Psoas muscle (tissue), 8 donors: ENCODE data around the gene RPL28. TPM values are rescaled to one million over a fixed set of nuclear protein-coding genes. Genes with fewer than 3 reads are reported as not detected.

Experiments used
- ATAC-seq, 4 donors: fragments of 200-7000 bp; cut with Tn5 transposase; one replicate each; pipeline ENCODE4 v1.9.1; 2020; ENCODE audit warnings: moderate library complexity in 3 of 4, mild to moderate bottlenecking in 2 of 4
- DNase-seq, 2 donors: peaks; one replicate each; pipeline ENCODE4 v3.0.0-alpha.2; 2020
- H3K27ac ChIP-seq: fragments of 200-600 bp; one replicate; pipeline ENCODE4 v1.8.0; 2022
- H3K27me3 ChIP-seq, 3 donors: fragments of 200-600 bp in 1 of 3; one replicate each; pipeline versions ENCODE4 v1.6.1 to v1.8.0; 2013 to 2022; ENCODE audit warnings: low read length in 2 of 3, mild to moderate bottlenecking in 2 of 3, moderate library complexity in 1 of 3; ENCODE audit not compliant: insufficient read depth in 3 of 3
- H3K36me3 ChIP-seq, 2 donors: fragments of 200-600 bp in 1 of 2; one replicate each; pipeline versions ENCODE4 v1.6.1 to v1.8.0; 2013 to 2022; ENCODE audit warnings: low read depth in 1 of 2, mild to moderate bottlenecking in 1 of 2, moderate library complexity in 1 of 2; ENCODE audit not compliant: insufficient read depth in 1 of 2
- H3K4me1 ChIP-seq: fragments of 200-600 bp; one replicate; pipeline ENCODE4 v1.8.0; 2022
- H3K4me3 ChIP-seq: fragments of 200-600 bp; one replicate; pipeline ENCODE4 v1.8.0; 2022; ENCODE audit warnings: mild to moderate bottlenecking
- H3K9me3 ChIP-seq: fragments of 200-600 bp; one replicate; pipeline ENCODE4 v1.8.0; 2022
- WGBS, 3 donors: extraction: QIAGEN DNeasy Blood & Tissue Kit; methylation state at CpG; one replicate each; pipeline versions ENCODE4 v1.1.6 to v1.1.7; 2013; 5-methylcytosine and 5-hydroxymethylcytosine counted together
- intact Hi-C, 2 donors: fragments of 100-400 bp; cut with DNase I; formaldehyde crosslinking; loops; one replicate each; pipeline versions ENCODE4 v1.11.0 to v1.14.2; 2022
- polyA plus RNA-seq, 3 donors: library from polyadenylated mRNA; stranded (reverse); fragments of 200-250 nt; gene quantifications; one replicate each; pipeline ENCODE4 v1.2.3, GENCODE V29; 2013
- total RNA-seq, 4 donors: library from RNA; stranded (reverse); fragmentation: NEBNext Ultra II Directional in 2 of 4; extraction: Animal tissue kit (Norgen Biotek cat#: 25700) in 2 of 4; gene quantifications; one replicate each; pipeline versions ENCODE4 v1.2.1 to v1.2.4, GENCODE V29; 2021 to 2023
- TF ChIP-seq, protein P1 (sequence below): fragments of 200-600 bp; IDR thresholded peaks from one replicate; pipeline ENCODE4 v1.8.0; 2022; ENCODE audit warnings: antibody characterized with exemption
- donor health status: healthy with polysubstance abuse.
- donor health status: DM: no; HTN: no; CAD: no; lungs with moderate emphysema.
- donor health status: Bipolar disorder and iron deficiency.
- donor health status: healthy.
- donor health status: DM: yes; HTN: yes; CAD: no.
- donor health status: DM: no; HTN: no; CAD: no.
- donor health status: DM: no; HTN: no; CAD: no.
- donor health status: DM: yes; HTN: yes; CAD: no.

RPL28 gene
- total and polyA plus RNA-seq, 7 donors: 547 to 1,362 (median 675) TPM

DNA sequence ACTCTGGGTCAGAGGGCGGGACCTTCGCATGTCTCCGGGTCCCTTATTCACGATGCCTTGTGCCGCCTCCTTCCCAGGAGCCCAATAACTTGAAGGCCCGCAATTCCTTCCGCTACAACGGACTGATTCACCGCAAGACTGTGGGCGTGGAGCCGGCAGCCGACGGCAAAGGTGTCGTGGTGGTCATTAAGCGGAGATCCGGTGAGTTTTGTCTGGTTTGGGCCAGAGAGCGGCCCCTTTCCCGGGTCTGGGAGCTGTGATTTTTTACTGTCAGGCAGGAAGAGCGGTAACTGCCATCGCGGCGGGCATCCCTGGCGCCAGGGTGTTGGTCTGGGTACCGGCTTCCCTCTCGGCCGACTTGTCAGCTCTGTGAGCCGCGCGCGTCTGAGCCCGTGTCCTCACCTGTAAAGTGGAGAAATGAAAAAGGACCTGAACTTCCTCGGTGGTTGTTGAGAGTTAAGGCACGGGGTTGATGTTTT lies 800 bp downstream of the RPL28 start:
- Histone ChIP-seq H3K4me1 (peaks cover 32% of the 10 kb centered on the region), H3K4me3 (peak overlapping the region; percentile 81), H3K27ac (peak overlapping the region; percentile 86), H3K9me3 (no peaks in the 10 kb centered on the region), H3K36me3 (peaks cover 8 to 50% of the 10 kb centered on the region in 2 donors), H3K27me3 (no peaks in the 10 kb centered on the region)
- ATAC-seq (no peak), DNase-seq (no peak)
- intact Hi-C loops: loop anchor here (5.0 to 10.0 kb wide), 3 partner anchors 66 to 268 kb away; partner anchors contain the start of genes U2AF2 (in 1 of the 2) and ZNF784 (in 1 of the 2)
- WGBS, 3 donors: 5 to 8% (median 5%) methylated on average over 33 of the region's 33 CpGs
- TF ChIP-seq, protein P1, sequence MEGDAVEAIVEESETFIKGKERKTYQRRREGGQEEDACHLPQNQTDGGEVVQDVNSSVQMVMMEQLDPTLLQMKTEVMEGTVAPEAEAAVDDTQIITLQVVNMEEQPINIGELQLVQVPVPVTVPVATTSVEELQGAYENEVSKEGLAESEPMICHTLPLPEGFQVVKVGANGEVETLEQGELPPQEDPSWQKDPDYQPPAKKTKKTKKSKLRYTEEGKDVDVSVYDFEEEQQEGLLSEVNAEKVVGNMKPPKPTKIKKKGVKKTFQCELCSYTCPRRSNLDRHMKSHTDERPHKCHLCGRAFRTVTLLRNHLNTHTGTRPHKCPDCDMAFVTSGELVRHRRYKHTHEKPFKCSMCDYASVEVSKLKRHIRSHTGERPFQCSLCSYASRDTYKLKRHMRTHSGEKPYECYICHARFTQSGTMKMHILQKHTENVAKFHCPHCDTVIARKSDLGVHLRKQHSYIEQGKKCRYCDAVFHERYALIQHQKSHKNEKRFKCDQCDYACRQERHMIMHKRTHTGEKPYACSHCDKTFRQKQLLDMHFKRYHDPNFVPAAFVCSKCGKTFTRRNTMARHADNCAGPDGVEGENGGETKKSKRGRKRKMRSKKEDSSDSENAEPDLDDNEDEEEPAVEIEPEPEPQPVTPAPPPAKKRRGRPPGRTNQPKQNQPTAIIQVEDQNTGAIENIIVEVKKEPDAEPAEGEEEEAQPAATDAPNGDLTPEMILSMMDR: no peak

DNA sequence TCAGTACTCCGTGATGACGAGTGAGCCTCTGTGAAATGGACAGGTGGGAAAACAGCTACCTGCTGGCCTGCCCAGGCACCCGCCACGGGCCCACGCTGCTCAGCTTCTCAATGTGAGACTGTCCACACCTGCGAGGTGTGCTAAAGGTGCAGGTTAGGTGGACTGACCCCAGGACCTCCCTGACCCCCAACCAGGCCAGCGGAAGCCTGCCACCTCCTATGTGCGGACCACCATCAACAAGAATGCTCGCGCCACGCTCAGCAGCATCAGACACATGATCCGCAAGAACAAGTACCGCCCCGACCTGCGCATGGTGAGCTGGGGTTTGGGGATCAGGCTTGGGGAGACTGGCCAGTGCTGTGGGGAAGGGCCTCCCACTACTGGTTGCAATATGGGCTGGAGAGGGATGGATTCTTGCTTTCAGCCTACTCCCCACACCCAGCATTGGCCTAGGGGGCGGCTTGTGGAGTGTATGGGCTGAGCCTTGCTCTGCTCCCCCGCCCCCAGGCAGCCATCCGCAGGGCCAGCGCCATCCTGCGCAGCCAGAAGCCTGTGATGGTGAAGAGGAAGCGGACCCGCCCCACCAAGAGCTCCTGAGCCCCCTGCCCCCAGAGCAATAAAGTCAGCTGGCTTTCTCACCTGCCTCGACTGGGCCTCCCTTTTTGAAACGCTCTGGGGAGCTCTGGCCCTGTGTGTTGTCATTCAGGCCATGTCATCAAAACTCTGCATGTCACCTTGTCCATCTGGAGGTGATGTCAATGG lies 2.2 kb downstream of the RPL28 start:
- no peak overlapping the region for H3K27ac ChIP-seq
- peak overlapping the region; percentile 81 for H3K4me3 ChIP-seq

DNA sequence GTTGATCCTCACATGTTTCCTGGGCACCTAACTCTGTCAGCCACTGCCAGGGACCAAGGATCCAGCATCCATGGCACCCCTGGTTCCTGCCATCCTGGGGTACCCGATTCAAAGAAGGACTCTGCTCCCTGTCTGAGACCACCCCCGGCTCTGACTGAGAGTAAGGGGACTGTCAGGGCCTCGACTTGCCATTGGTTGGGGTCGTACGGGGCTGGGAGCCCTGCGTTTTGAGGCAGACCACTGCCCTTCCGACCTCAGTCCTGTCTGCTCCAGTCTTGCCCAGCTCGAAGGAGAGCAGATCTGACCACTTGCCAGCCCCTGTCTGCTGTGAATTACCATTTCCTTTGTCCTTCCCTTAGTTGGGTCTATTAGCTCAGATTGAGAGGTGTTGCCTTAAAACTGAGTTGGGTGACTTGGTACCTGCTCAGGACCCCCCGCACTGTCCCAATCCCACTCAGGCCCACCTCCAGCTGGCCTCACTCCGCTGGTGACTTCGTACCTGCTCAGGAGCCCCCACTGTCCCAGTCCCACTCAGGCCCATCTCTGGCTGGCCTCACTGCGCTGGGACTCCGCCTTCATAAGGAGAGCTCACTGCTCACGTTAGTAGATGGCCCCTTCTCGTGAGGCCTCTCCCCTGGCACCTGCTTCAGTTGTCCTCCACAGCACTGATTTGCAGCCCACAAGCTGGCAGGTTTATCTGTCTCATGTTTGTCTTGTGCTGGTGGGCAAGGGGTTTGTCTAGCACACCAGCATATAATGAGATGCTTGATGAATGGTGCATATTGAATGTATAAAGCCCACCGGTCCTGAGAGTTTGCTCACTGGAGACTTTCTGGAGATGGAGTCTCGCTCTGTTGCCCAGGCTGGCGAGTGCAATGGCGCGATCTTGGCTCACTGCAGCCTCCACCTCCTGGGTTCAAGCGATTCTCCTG lies 3.9 kb downstream of the RPL28 start:
- no peak overlapping the region for H3K27ac ChIP-seq
- no peaks in the 10 kb centered on the region for H3K27me3 ChIP-seq
- H3K4me3 ChIP-seq: no peak overlapping the region
- intact Hi-C loops: loop anchor here (5.0 to 10.0 kb wide), 3 partner anchors 63 to 265 kb away; partner anchors contain the start of genes U2AF2 (in 1 of the 2) and ZNF784 (in 1 of the 2)
- H3K9me3 ChIP-seq: no peaks in the 10 kb centered on the region
- peaks cover 26% of the 10 kb centered on the region for H3K4me1 ChIP-seq
- 79 to 82% (median 82%) methylated on average over 21 of the region's 21 CpGs for WGBS, 3 donors
- DNase-seq (no peak), ATAC-seq (no peak)
- peaks cover 8 to 59% of the 10 kb centered on the region in 2 donors for H3K36me3 ChIP-seq
- TF ChIP-seq, protein P1: no peak

More for the DNA sequence above, 2.2 kb downstream of the RPL28 start:
- H3K27me3 ChIP-seq: no peaks in the 10 kb centered on the region
- H3K4me1 ChIP-seq: peaks cover 32% of the 10 kb centered on the region
- 83 to 90% (median 86%) methylated on average over 24 of the region's 24 CpGs for WGBS, 3 donors
- no peak for DNase-seq
- TF ChIP-seq, protein P1: no peak
- H3K36me3 ChIP-seq: peaks cover 8 to 59% of the 10 kb centered on the region in 2 donors
- ATAC-seq: no peak
- intact Hi-C loops: loop anchor here (5.0 to 10.0 kb wide), 3 partner anchors 64 to 267 kb away; partner anchors contain the start of genes U2AF2 (in 1 of the 2) and ZNF784 (in 1 of the 2)
- H3K9me3 ChIP-seq: no peaks in the 10 kb centered on the region

DNA sequence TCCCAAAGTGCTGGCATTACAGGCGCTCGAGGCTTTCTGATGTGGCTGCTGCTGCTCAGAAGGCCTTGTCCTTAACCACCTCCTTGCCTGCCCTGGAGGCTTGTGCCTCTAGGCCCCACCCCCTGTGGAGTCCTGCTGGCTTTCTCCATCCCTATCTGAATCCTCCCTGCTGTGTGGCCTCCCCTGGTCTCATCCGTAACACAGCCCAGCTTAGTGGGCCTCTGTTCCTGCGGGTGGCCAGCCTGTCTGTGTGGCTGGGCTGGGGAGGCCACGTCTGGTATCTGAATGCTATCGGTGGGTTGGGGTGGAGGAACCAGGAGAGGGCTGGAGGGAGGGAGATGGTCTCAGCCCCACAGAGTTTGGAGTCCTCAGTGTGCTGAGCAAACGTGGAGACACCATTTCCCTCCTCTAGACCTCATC lies 4.7 kb downstream of the RPL28 start:
- intact Hi-C loops: no loop called here
- 78 to 89% (median 80%) methylated on average over 7 of the region's 7 CpGs for WGBS, 3 donors
- Histone ChIP-seq H3K4me3 (no peak overlapping the region), H3K36me3 (peaks cover 8 to 59% of the 10 kb centered on the region in 2 donors), H3K9me3 (no peaks in the 10 kb centered on the region), H3K27ac (no peak overlapping the region), H3K27me3 (no peaks in the 10 kb centered on the region), H3K4me1 (peaks cover 22% of the 10 kb centered on the region)
- DNase-seq (no peak), ATAC-seq (no peak)
- TF ChIP-seq, protein P1: no peak
